ENCODE data around the gene DUSP28.
"Not testable (repeated sequence)": the region's sequence is repeated elsewhere in the genome, so short reads cannot be mapped to it uniquely, and the experiment has no call there.

The DUSP28 gene

GRCh38 chr2:240520130-240520973, 39.8 kb upstream of the DUSP28 start:
- Histone ChIP-seq H3K36me3 (ENCODE audit: control insufficient read depth, insufficient read depth, low read length, severe bottlenecking) (peaks cover 12% of the 10 kb centered on the region), H3K4me3 (ENCODE audit: low read length) (peak overlapping the region; percentile 61), H3K27me3 (replicated peaks; ENCODE audit: control insufficient read depth, insufficient read depth, low read length) (peaks cover 5% of the 10 kb centered on the region), H3K9ac (ENCODE audit: low read length) (peak overlapping the region; percentile 3), H3K4me1 (ENCODE audit: control insufficient read depth, insufficient read depth, low read length) (peaks cover 9% of the 10 kb centered on the region), H3K9me3 (ENCODE audit: control insufficient read depth, low read length) (peaks cover 5% of the 10 kb centered on the region)
- DNase-seq (ENCODE audit: low read depth): no peak

- Histone ChIP-seq H3K36me3 (ENCODE audit: control insufficient read depth, insufficient read depth, low read length, severe bottlenecking) (peaks cover 12% of the 10 kb centered on the region), H3K27me3 (replicated peaks; ENCODE audit: control insufficient read depth, insufficient read depth, low read length) (peaks cover 5% of the 10 kb centered on the region), H3K4me1 (ENCODE audit: control insufficient read depth, insufficient read depth, low read length) (peaks cover 9% of the 10 kb centered on the region), H3K4me3 (ENCODE audit: low read length) (no peak overlapping the region), H3K9me3 (ENCODE audit: control insufficient read depth, low read length) (peaks cover 5% of the 10 kb centered on the region), H3K9ac (ENCODE audit: low read length) (no peak overlapping the region)
- DNase-seq (ENCODE audit: low read depth): no peak
Observed at GRCh38 chr2:240520974-240521350, 39.2 kb upstream of the DUSP28 start.

- not testable (repeated sequence) for H3K27me3 ChIP-seq (replicated peaks; ENCODE audit: control insufficient read depth, insufficient read depth, low read length); H3K9me3 ChIP-seq (ENCODE audit: control insufficient read depth, low read length); DNase-seq (ENCODE audit: low read depth); H3K4me3 ChIP-seq (ENCODE audit: low read length); H3K9ac ChIP-seq (ENCODE audit: low read length); H3K4me1 ChIP-seq (ENCODE audit: control insufficient read depth, insufficient read depth, low read length)
- H3K36me3 ChIP-seq (ENCODE audit: control insufficient read depth, insufficient read depth, low read length, severe bottlenecking): peaks cover 12% of the 10 kb centered on the region
Observed at GRCh38 chr2:240521885-240522284, 38.3 kb upstream of the DUSP28 start.

- H3K4me3 ChIP-seq (ENCODE audit: low read length): no peak overlapping the region
- H3K9me3 ChIP-seq (ENCODE audit: control insufficient read depth, low read length): peaks cover 5% of the 10 kb centered on the region
- H3K27me3 ChIP-seq (replicated peaks; ENCODE audit: control insufficient read depth, insufficient read depth, low read length): peaks cover 5% of the 10 kb centered on the region
- no peak for DNase-seq (ENCODE audit: low read depth)
- no peak overlapping the region for H3K9ac ChIP-seq (ENCODE audit: low read length)
- H3K36me3 ChIP-seq (ENCODE audit: control insufficient read depth, insufficient read depth, low read length, severe bottlenecking): peaks cover 16% of the 10 kb centered on the region
- H3K4me1 ChIP-seq (ENCODE audit: control insufficient read depth, insufficient read depth, low read length): peaks cover 9% of the 10 kb centered on the region
Observed at GRCh38 chr2:240522406-240522805, 37.8 kb upstream of the DUSP28 start.

- no peak overlapping the region for H3K4me3 ChIP-seq (ENCODE audit: low read length)
- peaks cover 5% of the 10 kb centered on the region for H3K9me3 ChIP-seq (ENCODE audit: control insufficient read depth, low read length)
- DNase-seq (ENCODE audit: low read depth): no peak
- peaks cover 16% of the 10 kb centered on the region for H3K36me3 ChIP-seq (ENCODE audit: control insufficient read depth, insufficient read depth, low read length, severe bottlenecking)
- H3K27me3 ChIP-seq (replicated peaks; ENCODE audit: control insufficient read depth, insufficient read depth, low read length): peaks cover 5% of the 10 kb centered on the region
- peaks cover 9% of the 10 kb centered on the region for H3K4me1 ChIP-seq (ENCODE audit: control insufficient read depth, insufficient read depth, low read length)
- H3K9ac ChIP-seq (ENCODE audit: low read length): no peak overlapping the region
Observed at GRCh38 chr2:240523451-240524281, 36.5 kb upstream of the DUSP28 start.

- peaks cover 23% of the 10 kb centered on the region for H3K36me3 ChIP-seq (ENCODE audit: control insufficient read depth, insufficient read depth, low read length, severe bottlenecking)
Observed at GRCh38 chr2:240524963-240525718, 35.0 kb upstream of the DUSP28 start.

GRCh38 chr2:240525802-240526201, 34.4 kb upstream of the DUSP28 start:
- Histone ChIP-seq H3K36me3 (ENCODE audit: control insufficient read depth, insufficient read depth, low read length, severe bottlenecking) (peaks cover 23% of the 10 kb centered on the region), H3K4me1 (ENCODE audit: control insufficient read depth, insufficient read depth, low read length) (no peaks in the 10 kb centered on the region), H3K4me3 (ENCODE audit: low read length) (no peak overlapping the region), H3K9ac (ENCODE audit: low read length) (no peak overlapping the region), H3K9me3 (ENCODE audit: control insufficient read depth, low read length) (peaks cover 7% of the 10 kb centered on the region), H3K27me3 (replicated peaks; ENCODE audit: control insufficient read depth, insufficient read depth, low read length) (no peaks in the 10 kb centered on the region)
- DNase-seq (ENCODE audit: low read depth): no peak

More at GRCh38 chr2:240524963-240525718, 35.0 kb upstream of the DUSP28 start:
- DNase-seq (ENCODE audit: low read depth): no peak
- H3K9ac ChIP-seq (ENCODE audit: low read length): no peak overlapping the region
- peaks cover 5% of the 10 kb centered on the region for H3K9me3 ChIP-seq (ENCODE audit: control insufficient read depth, low read length)
- no peak overlapping the region for H3K4me3 ChIP-seq (ENCODE audit: low read length)
- peaks cover 5% of the 10 kb centered on the region for H3K27me3 ChIP-seq (replicated peaks; ENCODE audit: control insufficient read depth, insufficient read depth, low read length)
- H3K4me1 ChIP-seq (ENCODE audit: control insufficient read depth, insufficient read depth, low read length): peaks cover 5% of the 10 kb centered on the region

GRCh38 chr2:240526521-240526920, 33.6 kb upstream of the DUSP28 start:
- no peak for DNase-seq (ENCODE audit: low read depth)
- Histone ChIP-seq H3K4me3 (ENCODE audit: low read length) (no peak overlapping the region), H3K36me3 (ENCODE audit: control insufficient read depth, insufficient read depth, low read length, severe bottlenecking) (peaks cover 29% of the 10 kb centered on the region), H3K27me3 (replicated peaks; ENCODE audit: control insufficient read depth, insufficient read depth, low read length) (no peaks in the 10 kb centered on the region), H3K9ac (ENCODE audit: low read length) (no peak overlapping the region), H3K4me1 (ENCODE audit: control insufficient read depth, insufficient read depth, low read length) (no peaks in the 10 kb centered on the region), H3K9me3 (ENCODE audit: control insufficient read depth, low read length) (peaks cover 14% of the 10 kb centered on the region)

- Histone ChIP-seq H3K4me3 (ENCODE audit: low read length) (no peak overlapping the region), H3K9me3 (ENCODE audit: control insufficient read depth, low read length) (peaks cover 22% of the 10 kb centered on the region), H3K27me3 (replicated peaks; ENCODE audit: control insufficient read depth, insufficient read depth, low read length) (no peaks in the 10 kb centered on the region), H3K36me3 (ENCODE audit: control insufficient read depth, insufficient read depth, low read length, severe bottlenecking) (peaks cover 30% of the 10 kb centered on the region), H3K9ac (ENCODE audit: low read length) (no peak overlapping the region), H3K4me1 (ENCODE audit: control insufficient read depth, insufficient read depth, low read length) (no peaks in the 10 kb centered on the region)
- DNase-seq (ENCODE audit: low read depth): no peak
Observed at GRCh38 chr2:240527153-240527750, 32.9 kb upstream of the DUSP28 start.

- Histone ChIP-seq H3K4me1 (ENCODE audit: control insufficient read depth, insufficient read depth, low read length) (no peaks in the 10 kb centered on the region), H3K4me3 (ENCODE audit: low read length) (no peak overlapping the region), H3K9ac (ENCODE audit: low read length) (no peak overlapping the region), H3K36me3 (ENCODE audit: control insufficient read depth, insufficient read depth, low read length, severe bottlenecking) (peaks cover 22% of the 10 kb centered on the region), H3K9me3 (ENCODE audit: control insufficient read depth, low read length) (peaks cover 28% of the 10 kb centered on the region), H3K27me3 (replicated peaks; ENCODE audit: control insufficient read depth, insufficient read depth, low read length) (no peaks in the 10 kb centered on the region)
- DNase-seq (ENCODE audit: low read depth): no peak
Observed at GRCh38 chr2:240528406-240529040, 31.6 kb upstream of the DUSP28 start.

Measured in adipocyte (in vitro differentiated cells).